PFSK-1 (cell line): ENCODE results near the gene ANKMY1.

Experiments
- POLR2AphosphoS5 ChIP-seq: IDR thresholded peaks from 2 replicates; pipeline ENCODE4 v1.6.1; 2012; ENCODE audit warnings: low read depth, mild to moderate bottlenecking, control low read depth, low read length, moderate library complexity
- SIN3A ChIP-seq: IDR thresholded peaks from 2 replicates; pipeline ENCODE4 v1.6.1; 2012; ENCODE audit warnings: mild to moderate bottlenecking, low read length, moderate library complexity, borderline replicate concordance; ENCODE audit not compliant: insufficient read depth
- TAF1 ChIP-seq: IDR thresholded peaks from 2 replicates; pipeline ENCODE4 v1.6.1; 2012; ENCODE audit warnings: low read length, control low read depth, borderline replicate concordance; ENCODE audit not compliant: insufficient read depth

GRCh38 chr2:240430595-240430994 is 127.2 kb downstream of the ANKMY1 start:
- TF ChIP-seq POLR2AphosphoS5 (no peak), SIN3A (no peak), TAF1 (no peak)
